NCI-H128 (cell line): ENCODE results near the gene DZIP1L.

Source experiments
- DNase-seq: peaks from one replicate; lab custom pipeline; 2025; ENCODE audit not compliant: unreplicated experiment; lab: John Stamatoyannopoulos, UW

DZIP1L gene

DNA sequence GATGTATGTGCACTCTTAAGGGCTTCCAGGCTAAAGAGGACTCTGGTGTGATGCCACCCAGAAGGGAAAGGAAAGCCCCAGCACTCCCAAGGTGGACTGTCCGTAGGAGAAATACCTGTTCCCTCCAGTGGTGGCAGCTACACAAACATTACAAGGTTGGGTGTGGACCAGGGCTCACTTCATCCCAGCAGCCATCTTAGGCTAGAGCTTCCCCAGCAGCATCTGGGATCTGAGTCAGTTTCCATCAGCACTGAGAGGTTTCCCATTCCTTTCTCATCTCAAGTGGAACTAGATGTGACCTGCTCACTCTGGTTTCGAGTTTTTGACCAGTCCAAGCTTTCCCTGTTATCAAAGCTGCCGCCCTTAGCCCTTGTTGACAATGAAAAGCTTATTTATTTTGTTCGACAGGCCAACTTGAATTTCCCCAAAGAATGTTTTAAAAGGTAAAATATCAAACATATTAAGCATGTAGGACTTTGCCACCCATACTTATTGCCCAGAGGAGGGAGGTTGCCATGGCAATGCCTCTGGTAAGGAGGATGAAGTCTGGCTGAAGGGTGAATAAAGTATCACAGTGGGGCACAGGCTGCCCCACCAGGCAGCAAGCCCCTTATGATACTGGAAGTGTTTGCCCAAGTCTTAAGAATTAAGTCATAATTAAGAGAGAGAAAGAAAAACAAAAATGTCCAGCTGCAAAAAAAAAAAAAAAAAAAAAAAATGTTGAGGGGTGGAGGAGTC, 76.5 kb downstream of the DZIP1L start:
- DNase-seq: no peak

DNA sequence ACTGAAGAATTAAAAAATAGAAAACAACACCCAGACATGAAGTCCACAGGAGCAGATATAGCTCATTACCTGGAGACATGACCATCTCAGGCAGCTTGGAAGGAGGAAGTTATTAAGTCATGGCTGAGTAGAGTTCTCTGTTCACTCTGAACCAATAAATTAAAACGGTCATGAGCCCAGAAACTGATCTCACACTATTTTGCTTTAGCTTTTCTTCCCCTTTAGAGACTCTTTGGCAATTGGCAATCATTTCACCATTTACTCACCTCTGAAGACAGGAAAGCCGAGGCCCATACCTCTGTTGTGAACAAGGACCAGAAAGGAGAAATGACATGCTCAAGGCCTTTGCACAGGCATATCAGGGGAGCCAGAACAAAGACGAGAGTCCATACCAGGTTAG, 78.8 kb downstream of the DZIP1L start:
- DNase-seq: no peak

DNA sequence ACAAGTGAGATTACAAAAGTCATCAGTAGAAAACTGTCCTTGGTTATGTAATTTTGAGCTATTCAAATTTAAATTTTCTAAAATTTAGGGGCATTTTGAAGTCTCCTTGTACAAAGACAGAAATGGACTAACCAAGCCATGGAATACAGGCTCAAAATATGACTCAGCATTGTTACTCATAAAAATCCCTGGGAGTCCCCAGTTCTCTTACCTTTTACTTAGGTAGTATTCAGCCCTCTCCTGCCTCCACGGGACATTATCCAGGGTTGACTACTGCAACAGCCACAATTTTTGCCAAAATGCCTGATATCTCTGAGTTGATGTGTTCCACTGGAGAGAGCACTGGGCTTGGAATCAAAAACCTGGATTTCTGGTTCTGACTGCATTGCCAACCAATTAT, 80.5 kb downstream of the DZIP1L start:
- DNase-seq: no peak

DNA sequence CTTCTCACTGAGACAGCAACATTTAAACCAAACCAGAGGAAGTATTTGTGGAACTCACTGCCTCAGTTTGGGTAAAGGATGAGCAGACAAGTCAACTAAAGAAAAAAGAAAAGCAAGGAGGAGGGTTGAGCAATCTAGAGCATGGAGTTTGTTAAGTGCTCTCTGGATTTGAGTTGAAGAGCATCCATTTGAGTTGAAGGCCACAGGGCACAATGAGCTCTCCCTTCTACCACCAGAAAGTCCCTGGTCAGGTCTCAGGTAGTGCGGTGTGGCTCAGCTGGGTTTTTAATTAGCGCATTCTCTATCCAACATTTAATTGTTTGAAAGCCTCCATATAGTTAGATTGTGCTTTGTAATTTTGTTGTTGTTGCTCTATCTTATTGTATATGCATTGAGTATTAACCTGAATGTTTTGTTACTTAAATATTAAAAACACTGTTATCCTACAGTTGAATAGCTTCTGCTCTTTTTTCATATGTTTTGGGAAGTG, 82.2 kb downstream of the DZIP1L start:
- DNase-seq: no peak

DNA sequence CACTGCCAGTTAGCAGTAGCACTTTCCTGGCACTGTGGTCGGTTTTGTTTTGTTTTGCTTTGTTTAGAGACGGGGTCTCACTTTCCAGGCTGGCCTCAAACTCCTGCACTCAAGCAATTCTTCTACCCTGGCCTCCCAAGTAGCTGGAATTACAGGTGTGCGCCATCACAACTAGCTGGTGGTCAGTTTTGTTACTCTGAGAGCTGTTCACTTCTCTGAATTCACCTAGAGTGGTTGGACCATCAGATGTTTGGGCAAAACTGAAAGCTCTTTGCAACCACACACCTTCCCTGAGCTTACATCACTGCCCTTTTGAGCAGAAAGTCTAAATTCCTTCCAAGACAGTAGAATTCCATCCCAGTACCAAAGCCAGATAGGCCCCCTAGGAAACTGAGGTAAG, 82.8 kb downstream of the DZIP1L start:
- DNase-seq: no peak

DNA sequence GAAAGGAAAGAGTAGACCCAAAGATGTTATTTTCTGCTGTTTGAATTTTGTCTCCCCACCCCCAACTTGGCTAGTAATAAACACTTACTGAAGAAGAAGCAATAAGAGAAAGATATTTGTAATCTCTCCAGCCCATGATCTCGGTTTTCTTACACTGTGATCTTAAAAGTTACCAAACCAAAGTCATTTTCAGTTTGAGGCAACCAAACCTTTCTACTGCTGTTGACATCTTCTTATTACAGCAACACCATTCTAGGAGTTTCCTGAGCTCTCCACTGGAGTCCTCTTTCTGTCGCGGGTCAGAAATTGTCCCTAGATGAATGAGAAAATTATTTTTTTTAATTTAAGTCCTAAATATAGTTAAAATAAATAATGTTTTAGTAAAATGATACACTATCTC, 83.9 kb downstream of the DZIP1L start:
- no peak for DNase-seq

DNA sequence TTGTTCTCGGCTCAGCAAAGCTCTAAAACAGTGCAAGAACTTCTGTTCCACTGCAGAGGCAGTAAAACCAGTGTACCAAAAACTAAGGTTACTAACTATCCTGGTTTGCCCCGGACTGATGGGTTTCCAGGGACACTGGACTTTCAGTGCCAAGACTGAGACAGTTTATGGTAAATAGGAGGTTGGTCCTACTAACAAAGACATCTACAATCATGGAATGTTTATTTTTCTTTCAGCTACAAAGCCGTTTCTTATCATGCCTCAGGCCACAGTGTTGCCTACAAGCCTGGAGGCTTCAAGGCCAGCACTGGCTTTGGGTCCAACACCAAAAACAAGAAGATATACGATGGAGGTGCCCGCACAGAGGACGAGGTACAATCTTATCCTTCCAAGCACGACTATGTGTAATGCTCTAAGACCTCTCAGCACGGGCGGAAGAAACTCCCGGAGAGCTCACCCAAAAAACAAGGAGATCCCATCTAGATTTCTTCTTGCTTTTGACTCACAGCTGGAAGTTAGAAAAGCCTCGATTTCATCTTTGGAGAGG, 84.6 kb downstream of the DZIP1L start:
- no peak for DNase-seq

DNA sequence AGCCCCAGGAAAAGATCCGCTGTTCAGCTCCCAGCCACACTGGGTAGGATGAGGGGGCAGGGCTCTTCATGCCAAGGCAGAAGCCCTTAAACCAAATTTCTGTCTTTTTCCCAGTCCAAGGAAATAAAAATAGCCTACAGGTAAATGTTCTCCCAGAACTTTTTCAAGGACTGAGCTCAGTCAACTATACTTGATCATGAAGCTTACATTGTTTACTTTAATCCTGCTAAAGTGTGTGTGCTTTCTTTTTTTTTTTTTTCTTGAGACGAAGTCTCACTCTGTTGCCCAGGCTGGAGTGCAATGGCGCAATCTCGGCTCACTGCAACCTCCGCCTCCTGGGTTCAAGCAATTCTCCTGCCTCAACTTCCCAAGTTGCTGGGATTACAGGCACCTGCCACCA, 87.6 kb downstream of the DZIP1L start:
- DNase-seq: no peak

DNA sequence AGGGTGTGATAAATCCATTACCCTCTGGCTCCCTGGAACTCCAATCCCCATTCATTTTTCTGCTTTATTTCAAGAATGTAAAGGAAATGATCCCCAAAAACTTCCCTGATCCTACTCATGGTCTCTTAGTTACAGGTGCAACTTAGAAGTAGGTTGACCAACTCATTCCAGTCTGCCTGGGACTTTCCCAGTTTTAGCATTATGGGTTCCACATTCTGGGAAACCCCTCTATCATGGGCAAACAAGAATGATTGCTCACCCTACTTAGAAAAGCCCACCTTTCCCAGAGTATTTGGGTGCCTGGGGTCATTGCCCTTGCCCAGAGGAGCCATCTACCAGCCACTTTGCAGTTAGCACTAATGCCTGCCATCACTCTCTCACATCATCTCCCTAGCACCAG, 89.9 kb downstream of the DZIP1L start:
- no peak for DNase-seq

DNA sequence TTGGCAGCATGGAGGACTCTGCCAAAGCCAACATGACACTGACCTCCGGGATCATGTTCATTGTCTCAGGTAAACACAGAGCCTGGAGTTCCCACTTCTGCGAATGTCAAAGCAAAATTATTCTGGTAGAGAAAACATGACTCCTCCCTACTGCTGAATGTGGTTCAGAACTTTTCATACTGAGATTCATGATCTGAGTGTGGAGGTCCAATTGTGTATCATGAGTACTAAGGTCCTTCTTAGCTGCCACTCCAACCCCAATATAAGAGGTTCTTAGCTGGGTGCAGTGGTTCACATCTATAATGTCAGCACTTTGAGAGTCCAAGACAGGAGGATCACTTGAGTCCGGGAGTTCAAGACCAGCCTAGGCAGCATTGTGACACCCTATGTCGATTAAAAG, 91.7 kb downstream of the DZIP1L start:
- DNase-seq: no peak

DNA sequence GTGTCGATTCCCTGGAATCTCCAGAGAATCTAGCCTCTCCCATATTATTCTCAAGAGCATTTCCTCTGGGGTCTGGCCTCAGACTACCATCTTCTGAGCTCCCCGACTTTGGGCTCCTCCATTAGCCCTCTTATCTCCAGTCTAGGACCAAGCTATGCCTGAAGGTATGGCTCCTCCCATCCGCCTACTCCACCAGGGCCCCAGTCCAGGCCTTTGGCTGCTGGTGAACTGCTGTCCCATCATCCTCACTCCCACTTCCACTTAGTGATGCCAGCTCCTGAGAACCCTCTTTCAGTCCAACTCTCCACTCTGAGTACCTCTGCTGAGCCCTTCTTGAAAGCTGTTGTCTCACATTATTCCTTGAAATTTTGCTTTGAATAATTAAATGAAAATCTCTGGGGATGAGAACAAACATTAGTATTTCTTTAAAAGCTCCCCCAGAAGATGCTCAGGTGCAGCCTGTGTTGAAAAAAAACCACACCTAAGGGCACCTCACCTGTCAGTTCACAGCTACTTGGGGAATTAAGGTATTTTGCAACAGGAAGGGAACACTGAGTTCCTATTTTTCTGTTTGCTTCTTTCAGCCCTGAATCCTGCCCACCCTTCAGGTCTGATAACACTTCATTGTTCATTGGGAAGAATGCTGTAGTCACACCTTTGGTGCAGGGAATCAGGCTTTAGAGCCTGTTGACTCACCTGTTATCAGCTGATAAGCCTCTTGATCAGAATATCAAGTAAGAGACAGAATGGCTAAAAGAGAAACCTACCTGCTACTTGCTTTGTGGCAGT, 95.9 kb downstream of the DZIP1L start:
- no peak for DNase-seq

DNA sequence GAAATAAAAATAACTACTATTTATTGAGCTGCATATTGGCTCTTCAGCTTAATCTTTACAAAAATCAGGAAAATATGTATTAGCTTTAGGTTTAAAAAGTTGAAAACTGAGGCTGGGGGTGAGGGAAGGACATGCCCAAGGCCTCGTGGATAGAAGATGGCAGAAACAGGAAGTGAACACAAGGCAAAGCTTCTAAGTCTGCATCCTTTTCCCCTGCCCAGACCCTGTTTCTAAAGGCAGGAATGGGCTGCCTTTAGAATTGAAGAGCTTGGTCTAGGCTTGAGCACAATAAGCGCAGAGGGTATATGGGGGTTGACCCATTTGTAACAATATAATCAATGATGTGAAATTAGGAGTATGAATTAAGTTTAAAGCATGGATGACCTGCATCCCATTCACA, 99.3 kb downstream of the DZIP1L start:
- no peak for DNase-seq

DNA sequence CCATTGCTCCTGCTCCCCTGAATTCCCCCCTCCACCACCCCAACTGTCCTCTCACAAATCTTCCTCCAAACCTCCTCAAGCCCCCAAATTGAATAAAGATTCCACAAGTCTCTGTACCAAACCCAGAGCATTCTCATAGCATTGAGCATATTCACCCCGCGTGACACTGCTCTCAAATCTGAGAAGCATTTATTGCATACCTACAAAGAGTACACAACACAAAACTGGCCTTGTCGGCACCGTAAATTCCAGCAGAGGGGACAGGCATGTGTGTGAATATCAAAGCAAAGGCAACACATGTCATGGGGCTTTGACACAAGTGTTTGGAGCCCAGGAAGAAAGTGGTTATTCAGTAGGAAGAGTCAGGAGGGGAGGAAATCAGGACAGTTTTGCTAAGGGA, 102.9 kb downstream of the DZIP1L start:
- no peak for DNase-seq
